HUES64 (cell line): ENCODE results near the gene FBXO44.

Experiments used
- H3K27ac ChIP-seq: 2 replicates; pipeline ENCODE4 v1.7.0; 2013; ENCODE audit warnings: low read depth, low read length, inconsistent platforms
- H3K27me3 ChIP-seq: 2 replicates; pipeline ENCODE4 v1.6.1; 2013; ENCODE audit warnings: mild to moderate bottlenecking, low read length; ENCODE audit not compliant: insufficient read depth
- H3K36me3 ChIP-seq: 2 replicates; pipeline ENCODE4 v1.6.1; 2013; ENCODE audit warnings: mild to moderate bottlenecking, low read length; ENCODE audit not compliant: insufficient read depth
- H3K4me1 ChIP-seq: 2 replicates; pipeline ENCODE4 v1.6.1; 2013; ENCODE audit warnings: mild to moderate bottlenecking, low read length, moderate library complexity; ENCODE audit not compliant: insufficient read depth
- H3K4me3 ChIP-seq: 2 replicates; pipeline ENCODE4 v1.5.1; 2013; ENCODE audit warnings: mild to moderate bottlenecking, low read length, moderate library complexity
- H3K9ac ChIP-seq: 2 replicates; pipeline ENCODE4 v1.6.1; 2013; ENCODE audit warnings: mild to moderate bottlenecking, low read depth, low read length
- H3K9me3 ChIP-seq: 2 replicates; pipeline ENCODE4 v1.6.1; 2013; ENCODE audit warnings: low read depth, low read length; ENCODE audit not compliant: insufficient read depth
- WGBS: fragments of 150-250, 120-280 bp; methylation state at CpG from one replicate; pipeline ENCODE4 v1.1.7; 2013; ENCODE audit warnings: missing lambda C conversion rate; 5-methylcytosine and 5-hydroxymethylcytosine counted together

FBXO44 gene

DNA sequence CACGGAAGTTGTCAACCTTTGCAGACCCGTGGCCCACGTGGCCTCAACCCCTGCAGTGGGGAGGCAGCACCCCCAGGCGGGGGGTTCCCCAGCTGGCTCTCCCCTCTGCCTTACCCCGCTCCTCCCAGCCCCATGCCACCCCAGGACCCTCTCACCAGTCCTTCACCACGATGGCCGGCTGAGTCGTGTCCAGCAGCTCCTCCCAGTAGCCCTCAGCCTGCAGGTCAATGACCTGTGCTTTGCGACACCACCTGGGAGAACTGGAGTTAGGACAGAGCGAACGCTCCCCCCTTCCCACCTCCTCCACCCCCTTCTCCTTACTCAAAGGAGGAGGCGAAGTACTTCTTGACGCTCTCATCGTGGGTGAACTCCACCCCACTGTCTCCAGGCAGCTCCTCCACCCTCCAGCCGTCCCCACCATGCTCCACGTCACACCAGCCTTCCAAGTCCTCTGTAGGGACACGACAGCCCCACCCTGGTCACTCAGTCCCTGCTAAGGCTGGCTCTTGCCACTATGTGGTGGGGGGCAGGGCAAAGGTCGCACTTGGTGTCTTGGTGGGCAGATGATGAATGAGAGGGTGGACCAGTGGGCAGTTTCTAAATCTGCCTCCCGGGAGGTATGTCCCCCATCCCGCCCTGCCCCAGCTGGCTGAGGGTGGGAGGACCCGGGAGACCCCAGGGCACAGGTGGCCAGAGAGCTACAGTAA lies 4.9 kb upstream of the FBXO44 start:
- peaks cover 43% of the 10 kb centered on the region for H3K27me3 ChIP-seq
- no peak overlapping the region; the same call in 1 of the 2 replicates for H3K27ac ChIP-seq
- no peaks in the 10 kb centered on the region for H3K9me3 ChIP-seq
- H3K4me3 ChIP-seq, result peak overlapping the region; percentile 43; the same call in 1 of the 2 replicates
- no peak overlapping the region for H3K9ac ChIP-seq
- WGBS, result 30% methylated on average over 21 of the region's 21 CpGs
- peaks cover 26% of the 10 kb centered on the region for H3K4me1 ChIP-seq
- H3K36me3 ChIP-seq, result no peaks in the 10 kb centered on the region

GRCh38 chr1:11650331-11650991 lies 4.2 kb upstream of the FBXO44 start:
- Histone ChIP-seq H3K36me3 (no peaks in the 10 kb centered on the region), H3K4me1 (peaks cover 28% of the 10 kb centered on the region), H3K9me3 (no peaks in the 10 kb centered on the region), H3K4me3 (peak overlapping the region; percentile 43), H3K27me3 (peaks cover 43% of the 10 kb centered on the region), H3K9ac (no peak overlapping the region), H3K27ac (no peak overlapping the region; the same call in 1 of the 2 replicates)
- 5% methylated on average over 47 of the region's 47 CpGs for WGBS

GRCh38 chr1:11651017-11651416 lies 3.7 kb upstream of the FBXO44 start:
- Histone ChIP-seq H3K9me3 (no peaks in the 10 kb centered on the region), H3K27me3 (peaks cover 43% of the 10 kb centered on the region), H3K27ac (no peak overlapping the region), H3K9ac (no peak overlapping the region), H3K36me3 (no peaks in the 10 kb centered on the region), H3K4me3 (peak overlapping the region; percentile 43; the same call in 1 of the 2 replicates), H3K4me1 (peaks cover 29% of the 10 kb centered on the region)
- 83% methylated on average over 4 of the region's 4 CpGs for WGBS

DNA sequence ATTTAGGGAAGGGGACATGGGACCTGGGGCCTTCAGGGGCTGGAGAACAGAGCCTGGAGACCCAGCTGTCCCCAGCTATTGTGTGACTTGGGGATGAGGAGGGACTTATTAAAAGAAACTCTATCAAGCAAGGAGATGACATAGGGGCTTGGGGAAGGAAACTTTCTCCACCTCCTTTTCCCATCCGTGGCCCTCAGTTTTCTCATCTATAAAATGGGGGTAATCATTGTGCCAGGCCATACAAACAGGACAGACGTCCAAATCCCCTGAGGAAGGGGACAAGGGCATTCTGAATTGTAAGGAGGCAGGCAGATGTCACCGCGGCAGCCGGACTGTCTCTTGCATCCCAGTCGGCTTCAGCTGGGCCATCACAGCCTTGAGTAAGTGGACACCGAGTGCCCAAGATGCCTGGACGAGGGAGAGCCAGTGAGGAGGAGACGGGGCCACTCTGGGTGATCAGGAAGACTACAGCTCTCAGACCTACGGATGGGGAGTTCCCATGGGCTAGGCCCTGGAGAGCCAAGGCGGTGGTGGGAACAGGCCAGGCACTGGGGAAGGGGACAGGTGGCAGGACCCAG lies 2.4 kb upstream of the FBXO44 start:
- no peak overlapping the region for H3K4me3 ChIP-seq
- H3K27ac ChIP-seq, result no peak overlapping the region
- peaks cover 7% of the 10 kb centered on the region for H3K36me3 ChIP-seq
- no peaks in the 10 kb centered on the region for H3K9me3 ChIP-seq
- 92% methylated on average over 11 of the region's 11 CpGs for WGBS
- H3K27me3 ChIP-seq, result peaks cover 43% of the 10 kb centered on the region
- H3K9ac ChIP-seq, result no peak overlapping the region
- H3K4me1 ChIP-seq, result peaks cover 29% of the 10 kb centered on the region

DNA sequence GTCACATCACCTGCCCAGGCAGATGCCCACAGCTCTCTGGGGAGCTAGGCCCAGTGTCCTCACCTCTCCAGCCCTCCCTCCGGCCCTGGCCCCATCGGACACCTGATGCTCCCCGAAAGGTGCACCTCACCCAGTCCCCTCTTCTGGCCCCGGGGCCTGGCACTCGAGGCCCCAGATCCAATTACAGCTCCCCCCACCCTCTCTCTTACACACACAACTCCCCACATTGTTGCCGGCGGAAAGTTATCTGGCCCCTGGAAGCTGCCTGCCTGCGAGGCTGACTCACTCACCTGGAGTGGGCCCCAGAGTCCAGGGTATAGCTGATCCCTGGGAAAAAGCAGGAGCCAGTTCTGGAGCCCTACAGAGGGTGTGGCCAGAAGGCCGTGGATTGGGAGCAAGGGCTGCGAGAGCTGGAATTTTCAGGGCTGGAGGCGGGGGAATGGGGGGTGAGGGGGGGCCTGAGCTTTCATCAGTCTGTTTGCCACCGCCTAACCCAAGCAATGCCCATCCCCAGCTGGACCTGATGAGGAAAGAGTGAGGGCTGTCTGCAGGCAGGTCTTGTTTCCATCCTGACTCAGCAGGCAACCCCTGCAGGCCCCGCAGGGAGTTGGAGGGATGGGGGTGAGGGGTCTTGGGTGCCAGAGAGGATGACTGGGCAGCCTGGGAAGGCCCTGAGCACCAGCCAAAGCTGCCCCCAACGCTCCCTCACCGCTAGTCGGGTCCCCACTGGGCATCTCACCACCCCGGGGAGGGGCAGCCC lies 1.4 kb upstream of the FBXO44 start:
- 59% methylated on average over 17 of the region's 17 CpGs for WGBS
- peak overlapping the region; percentile 56 for H3K9ac ChIP-seq
- H3K27ac ChIP-seq, result no peak overlapping the region
- peak overlapping the region; percentile 74 for H3K4me3 ChIP-seq
- H3K36me3 ChIP-seq, result peaks cover 15% of the 10 kb centered on the region
- H3K27me3 ChIP-seq, result peaks cover 43% of the 10 kb centered on the region
- peaks cover 27% of the 10 kb centered on the region for H3K4me1 ChIP-seq
- no peaks in the 10 kb centered on the region for H3K9me3 ChIP-seq

- no peaks in the 10 kb centered on the region for H3K9me3 ChIP-seq
- H3K4me1 ChIP-seq, result peaks cover 24% of the 10 kb centered on the region
- peaks cover 43% of the 10 kb centered on the region for H3K27me3 ChIP-seq
- peak overlapping the region; percentile 74 for H3K4me3 ChIP-seq
- H3K27ac ChIP-seq, result no peak overlapping the region
- peaks cover 15% of the 10 kb centered on the region for H3K36me3 ChIP-seq
- peak overlapping the region; percentile 56 for H3K9ac ChIP-seq
- WGBS, result 35% methylated on average over 7 of the region's 7 CpGs
Measured at GRCh38 chr1:11653861-11654136, 878 bp upstream of the FBXO44 start.

- Histone ChIP-seq H3K4me1 (peaks cover 19% of the 10 kb centered on the region), H3K9ac (peak overlapping the region; percentile 49; the same call in 1 of the 2 replicates), H3K9me3 (no peaks in the 10 kb centered on the region), H3K36me3 (peaks cover 22% of the 10 kb centered on the region), H3K27ac (no peak overlapping the region), H3K27me3 (peaks cover 33% of the 10 kb centered on the region), H3K4me3 (peak overlapping the region; percentile 74)
- WGBS, result 9% methylated on average over 38 of the region's 45 CpGs
Measured at GRCh38 chr1:11654939-11655808, 497 bp downstream of the FBXO44 start.

GRCh38 chr1:11657654-11658053 lies 3.0 kb downstream of the FBXO44 start:
- Histone ChIP-seq H3K36me3 (peaks cover 41% of the 10 kb centered on the region), H3K9ac (no peak overlapping the region), H3K27me3 (peaks cover 14% of the 10 kb centered on the region), H3K4me1 (peaks cover 12% of the 10 kb centered on the region), H3K9me3 (no peaks in the 10 kb centered on the region), H3K4me3 (no peak overlapping the region), H3K27ac (no peak overlapping the region)
- 94% methylated on average over 4 of the region's 6 CpGs for WGBS

GRCh38 chr1:11658542-11658941 lies 3.9 kb downstream of the FBXO44 start:
- peaks cover 42% of the 10 kb centered on the region for H3K36me3 ChIP-seq
- no peak overlapping the region for H3K9ac ChIP-seq

DNA sequence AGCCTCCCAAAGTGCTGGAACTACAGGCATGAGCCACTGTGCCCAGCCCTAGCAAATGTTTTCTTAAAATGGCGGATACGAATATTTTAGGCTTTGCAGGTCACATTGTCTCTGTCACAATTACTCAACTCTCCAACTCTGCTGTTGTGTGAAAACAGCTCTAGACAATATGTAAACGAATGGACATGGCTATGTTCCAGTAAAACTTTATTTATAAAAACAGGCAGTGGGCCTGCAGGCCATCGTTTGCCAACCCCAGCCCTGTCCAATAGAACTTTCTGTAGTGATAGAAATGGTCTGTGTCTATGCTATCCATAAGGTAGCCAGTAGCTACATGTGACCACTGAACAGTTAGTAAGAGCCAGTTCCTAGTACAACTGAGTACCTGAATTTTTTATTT lies 5.1 kb downstream of the FBXO44 start:
- 0 out of 2 replicates have a peak, but pooled peaks cover 3% of the 10 kb centered on the region for H3K4me1 ChIP-seq
- H3K36me3 ChIP-seq, result peaks cover 42% of the 10 kb centered on the region
- 0 out of 2 replicates have a peak, but pooled peaks cover 2% of the 10 kb centered on the region for H3K27me3 ChIP-seq
- 91% methylated on average over 4 of the region's 4 CpGs for WGBS
- H3K27ac ChIP-seq, result no peak overlapping the region
- H3K9ac ChIP-seq, result no peak overlapping the region
- no peak overlapping the region for H3K4me3 ChIP-seq
- no peaks in the 10 kb centered on the region for H3K9me3 ChIP-seq

More at GRCh38 chr1:11658542-11658941, 3.9 kb downstream of the FBXO44 start:
- WGBS, result 94% methylated on average over 23 of the region's 23 CpGs
- peaks cover 8% of the 10 kb centered on the region for H3K27me3 ChIP-seq
- no peak overlapping the region for H3K4me3 ChIP-seq
- H3K9me3 ChIP-seq, result no peaks in the 10 kb centered on the region
- no peak overlapping the region for H3K27ac ChIP-seq
- peaks cover 5% of the 10 kb centered on the region; the same call in 1 of the 2 replicates for H3K4me1 ChIP-seq
